ENCODE measurements around the gene DCST1. TPM values are rescaled to one million over a fixed set of nuclear protein-coding genes. Genes with fewer than 3 reads are reported as not detected.

Gene DCST1
- polyA plus RNA-seq, 3 donors, result not detected

GRCh38 chr1:155078469-155079209 lies 45.0 kb downstream of the DCST1 start, which contains the start of gene EFNA3:
TSS of gene EFNA3 (plus strand) at chr1:155078837. CDS start at chr1:155078942, 105 bp downstream.
- 1% methylated on average over 33 to 59 of the region's 59 CpGs for WGBS, 3 donors
- no peak within 1 kb of the TSS for H3K27ac ChIP-seq (ENCODE audit: low read depth, low read length)

- H3K27ac ChIP-seq (ENCODE audit: low read depth, low read length), result no peak overlapping the region
- 4 to 11% (median 5%) methylated on average over 10 of the region's 10 CpGs for WGBS, 3 donors
Observed at GRCh38 chr1:155079210-155079486, 45.5 kb downstream of the DCST1 start.

GRCh38 chr1:155079487-155080311 lies 46.1 kb downstream of the DCST1 start:
- 1 to 3% (median 1%) methylated on average over 60 to 67 of the region's 67 CpGs for WGBS, 3 donors
- no peak overlapping the region for H3K27ac ChIP-seq (ENCODE audit: low read depth, low read length)

- 0 to 2% (median 2%) methylated on average over 46 to 71 of the region's 71 CpGs for WGBS, 3 donors
- no peak overlapping the region for H3K27ac ChIP-seq (ENCODE audit: low read depth, low read length)
Observed at GRCh38 chr1:155080312-155081228, 46.9 kb downstream of the DCST1 start.

GRCh38 chr1:155081472-155082300 lies 48.1 kb downstream of the DCST1 start:
- WGBS, 3 donors, result 3 to 4% (median 3%) methylated on average over 48 to 68 of the region's 68 CpGs
- no peak overlapping the region for H3K27ac ChIP-seq (ENCODE audit: low read depth, low read length)

- H3K27ac ChIP-seq (ENCODE audit: low read depth, low read length), result no peak overlapping the region
- 5 to 12% (median 8%) methylated on average over 32 to 36 of the region's 36 CpGs for WGBS, 3 donors
Observed at GRCh38 chr1:155082301-155083051, 48.9 kb downstream of the DCST1 start.

- no peak overlapping the region for H3K27ac ChIP-seq (ENCODE audit: low read depth, low read length)
- 57 to 74% (median 65%) methylated on average over 6 of the region's 6 CpGs for WGBS, 3 donors
Observed at GRCh38 chr1:155083052-155083541, 49.5 kb downstream of the DCST1 start.

GRCh38 chr1:155083865-155084721 lies 50.5 kb downstream of the DCST1 start:
- 26 to 29% (median 28%) methylated on average over 21 of the region's 21 CpGs for WGBS, 3 donors
- no peak overlapping the region for H3K27ac ChIP-seq (ENCODE audit: low read depth, low read length)

GRCh38 chr1:155084722-155085503 lies 51.3 kb downstream of the DCST1 start:
- 0 to 1% (median 0%) methylated on average over 64 to 67 of the region's 67 CpGs for WGBS, 3 donors
- H3K27ac ChIP-seq (ENCODE audit: low read depth, low read length), result no peak overlapping the region

GRCh38 chr1:155085504-155086127 lies 52.0 kb downstream of the DCST1 start:
- WGBS, 3 donors, result 1 to 3% (median 1%) methylated on average over 31 to 32 of the region's 32 CpGs
- no peak overlapping the region for H3K27ac ChIP-seq (ENCODE audit: low read depth, low read length)

- WGBS, 3 donors, result 12 to 19% (median 16%) methylated on average over 14 to 24 of the region's 24 CpGs
- no peak overlapping the region for H3K27ac ChIP-seq (ENCODE audit: low read depth, low read length)
Observed at GRCh38 chr1:155086128-155086741, 52.6 kb downstream of the DCST1 start.

- no peak overlapping the region for H3K27ac ChIP-seq (ENCODE audit: low read depth, low read length)
- WGBS, 3 donors, result 56 to 83% (median 59%) methylated on average over 8 of the region's 8 CpGs
Observed at GRCh38 chr1:155086856-155087535, 53.4 kb downstream of the DCST1 start.

- WGBS, 3 donors, result 20 to 27% (median 24%) methylated on average over 28 to 29 of the region's 29 CpGs
- no peak overlapping the region for H3K27ac ChIP-seq (ENCODE audit: low read depth, low read length)
Observed at GRCh38 chr1:155091071-155092051, 57.7 kb downstream of the DCST1 start.
